CD8-positive, alpha-beta memory T cell (primary cell): ENCODE data around the gene VWA7. TPM values are rescaled to one million over a fixed set of nuclear protein-coding genes. Genes with fewer than 3 reads are reported as not detected.

Experiments
- CTCF ChIA-PET: fragments of 350-600 bp; sonication (Branson Sonifier 250); formaldehyde crosslinking; loops from one replicate; lab custom pipeline; 2021; ENCODE audit warnings: antibody characterized with exemption; lab: Charles Lee
- POLR2A ChIA-PET: fragments of 350-600 bp; sonication (Branson Sonifier 250); formaldehyde crosslinking; loops from one replicate; lab custom pipeline; 2021; ENCODE audit warnings: antibody characterized with exemption; lab: Charles Lee
- DNase-seq, 5 donors: peaks; one replicate each; pipeline versions ENCODE4 v3.0.0 to v3.0.0-alpha.2; 2020 to 2022; ENCODE audit warnings: mixed read lengths in 1 of 5
- H3K27ac ChIP-seq: one replicate; pipeline ENCODE4 v1.7.0; 2013; ENCODE audit warnings: low read depth, mild to moderate bottlenecking, low read length, moderate library complexity
- H3K27me3 ChIP-seq: 2 replicates; pipeline ENCODE4 v1.7.0; 2013; ENCODE audit warnings: low read length, mild to moderate bottlenecking; ENCODE audit not compliant: insufficient read depth, poor library complexity, severe bottlenecking
- H3K36me3 ChIP-seq: 2 replicates; pipeline ENCODE4 v1.7.0; 2013; ENCODE audit warnings: mild to moderate bottlenecking, low read length, moderate library complexity; ENCODE audit not compliant: insufficient read depth
- H3K4me1 ChIP-seq: 2 replicates; pipeline ENCODE4 v1.7.0; 2013; ENCODE audit warnings: mild to moderate bottlenecking, low read length, moderate library complexity; ENCODE audit not compliant: insufficient read depth
- H3K4me3 ChIP-seq: 2 replicates; pipeline ENCODE4 v1.7.0; 2013; ENCODE audit warnings: mild to moderate bottlenecking, low read length
- H3K9me3 ChIP-seq: 2 replicates; pipeline ENCODE4 v1.7.0; 2013; ENCODE audit warnings: mild to moderate bottlenecking, low read length
- H3K27ac Mint-ChIP-seq, 8 donors: one replicate each; pipeline ENCODE4 v1.8.0; 2020 to 2021; ENCODE audit warnings: mixed read lengths in 8 of 8, mild to moderate bottlenecking in 6 of 8, inconsistent platforms in 3 of 8, moderate library complexity in 3 of 8
- H3K27me3 Mint-ChIP-seq, 2 donors: one replicate each; pipeline ENCODE4 v1.8.0; 2020 to 2021; ENCODE audit warnings: mixed read lengths in 2 of 2, mild to moderate bottlenecking in 1 of 2, moderate library complexity in 1 of 2
- H3K36me3 Mint-ChIP-seq, 3 donors: one replicate each; pipeline ENCODE4 v1.8.0; 2020 to 2021; ENCODE audit warnings: mixed read lengths in 3 of 3, inconsistent platforms in 1 of 3, mild to moderate bottlenecking in 1 of 3
- H3K4me1 Mint-ChIP-seq, 3 donors: one replicate each; pipeline ENCODE4 v1.8.0; 2020 to 2021; ENCODE audit warnings: mixed read lengths in 3 of 3, inconsistent platforms in 1 of 3, mild to moderate bottlenecking in 1 of 3
- H3K4me3 Mint-ChIP-seq, 7 donors: one replicate each; pipeline ENCODE4 v1.8.0; 2020 to 2021; ENCODE audit warnings: mixed read lengths in 7 of 7, mild to moderate bottlenecking in 6 of 7, moderate library complexity in 4 of 7, inconsistent platforms in 2 of 7
- H3K9me3 Mint-ChIP-seq, 5 donors: one replicate each; pipeline ENCODE4 v1.8.0; 2020 to 2022; ENCODE audit warnings: mixed read lengths in 5 of 5, mild to moderate bottlenecking in 3 of 5, moderate library complexity in 2 of 5, inconsistent platforms in 1 of 5
- polyA plus RNA-seq: library from polyadenylated mRNA; unstranded; fragments of 300-500 nt; fragmentation: Illumina TruSeq; gene quantifications from one replicate; pipeline ENCODE4 v1.2.3, GENCODE V29; 2021
- total RNA-seq, 2 experiments: library from RNA; stranded (reverse); gene quantifications; one replicate each; pipeline ENCODE4 v1.2.3, GENCODE V29; 2021

VWA7 gene
- total and polyA plus RNA-seq, 3 experiments from 2014 or later, result 1.4 to 2.5 (median 1.7) TPM

- peaks cover 34% of the 10 kb centered on the region for H3K4me1 ChIP-seq
- no peaks in the 10 kb centered on the region for H3K27me3 ChIP-seq
- H3K27ac Mint-ChIP-seq, result peak overlapping the region in 5 of 8 donors; percentile 0 to 43 (median 19)
- peaks cover 0 to 23% (median 5%) of the 10 kb centered on the region in 3 donors for H3K36me3 Mint-ChIP-seq
- no peak overlapping the region for H3K4me3 ChIP-seq
- ChIA-PET CTCF (interaction anchor here (0.9 to 1.4 kb wide), 2 partner anchors 12 to 44 kb away, joined by 3 to 5 read pairs; no protein-coding TSS in a partner anchor), POLR2A (interaction anchor here (0.9 to 1.4 kb wide), 2 partner anchors 9 to 21 kb away, joined by 3 to 6 read pairs; no protein-coding TSS in a partner anchor)
- H3K9me3 Mint-ChIP-seq, result no peaks in the 10 kb centered on the region
- H3K36me3 ChIP-seq, result peaks cover 4% of the 10 kb centered on the region
- no peak overlapping the region for H3K27ac ChIP-seq
- peak overlapping the region in 1 of 7 donors; percentile 18 for H3K4me3 Mint-ChIP-seq
- no peak for DNase-seq
- no peaks in the 10 kb centered on the region for H3K27me3 Mint-ChIP-seq
- H3K4me1 Mint-ChIP-seq, result peaks cover 24 to 35% (median 28%) of the 10 kb centered on the region in 3 donors
- no peaks in the 10 kb centered on the region for H3K9me3 ChIP-seq
Measured at GRCh38 chr6:31725502-31726350, 51.4 kb downstream of the VWA7 start.

- H3K9me3 ChIP-seq, result no peaks in the 10 kb centered on the region
- no peak for DNase-seq
- no peaks in the 10 kb centered on the region for H3K9me3 Mint-ChIP-seq
- H3K4me3 ChIP-seq, result no peak overlapping the region
- H3K36me3 Mint-ChIP-seq, result peaks cover 0 to 10% (median 2%) of the 10 kb centered on the region in 3 donors
- CTCF ChIA-PET, result interaction anchor here (1.3 kb wide), 1 partner anchor 106 kb away, joined by 4 read pairs; no protein-coding TSS in a partner anchor
- no peaks in the 10 kb centered on the region for H3K27me3 Mint-ChIP-seq
- POLR2A ChIA-PET, result interaction anchor here (0.7 kb wide), 1 partner anchor 67 kb away, joined by 4 read pairs; no protein-coding TSS in a partner anchor
- peak overlapping the region in 2 of 8 donors; percentile 18 to 20 for H3K27ac Mint-ChIP-seq
- H3K36me3 ChIP-seq, result peaks cover 4% of the 10 kb centered on the region
- no peaks in the 10 kb centered on the region for H3K27me3 ChIP-seq
- H3K4me1 Mint-ChIP-seq, result peaks cover 15 to 21% (median 18%) of the 10 kb centered on the region in 3 donors
- no peak overlapping the region for H3K4me3 Mint-ChIP-seq
- no peak overlapping the region for H3K27ac ChIP-seq
- H3K4me1 ChIP-seq, result peaks cover 25% of the 10 kb centered on the region
Measured at GRCh38 chr6:31723980-31724691, 53.0 kb downstream of the VWA7 start.

- Histone ChIP-seq H3K27ac (no peak within 1 kb of the TSS), H3K9me3 (no peaks in the 10 kb centered on the region), H3K27me3 (no peaks in the 10 kb centered on the region), H3K4me1 (peaks cover 17% of the 10 kb centered on the region), H3K36me3 (peaks cover 4% of the 10 kb centered on the region), H3K4me3 (no peak within 1 kb of the TSS)
- H3K36me3 Mint-ChIP-seq, result peaks cover 0 to 10% (median 2%) of the 10 kb centered on the region in 3 donors
- ChIA-PET CTCF (interaction anchor here (0.9 to 1.3 kb wide), 5 partner anchors 16 to 172 kb away, joined by 3 to 4 read pairs (median 3); partner anchors contain the start of gene MSH5), POLR2A (interaction anchor here (0.6 to 0.7 kb wide), 2 partner anchors 112 to 146 kb away, joined by 3 to 4 read pairs; no protein-coding TSS in a partner anchor)
- no peak for DNase-seq
- H3K4me1 Mint-ChIP-seq, result peaks cover 10 to 15% (median 13%) of the 10 kb centered on the region in 3 donors
- H3K9me3 Mint-ChIP-seq, result no peaks in the 10 kb centered on the region
- no peak within 1 kb of the TSS for H3K4me3 Mint-ChIP-seq
- H3K27me3 Mint-ChIP-seq, result peaks cover 0 to 2% of the 10 kb centered on the region in 2 donors
- peak within 1 kb of the TSS in 3 of 8 donors; percentile 20 to 64 (median 46) for H3K27ac Mint-ChIP-seq
Measured at GRCh38 chr6:31723245-31723979, 53.7 kb downstream of the VWA7 start, which contains the start of gene MPIG6B. MPIG6B (plus strand) TSS chr6:31723373; CDS start chr6:31723384, 11 bp downstream.

GRCh38 chr6:31722173-31722572, 55.0 kb downstream of the VWA7 start:
- Mint-ChIP-seq H3K9me3 (no peaks in the 10 kb centered on the region), H3K36me3 (peaks cover 0 to 6% (median 2%) of the 10 kb centered on the region in 3 donors), H3K27ac (peak overlapping the region in 1 of 8 donors; percentile 47)

GRCh38 chr6:31721351-31722020, 55.6 kb downstream of the VWA7 start, which contains the start of gene LY6G6C:
LY6G6C (minus strand) TSS chr6:31721746; CDS start chr6:31721679, 67 bp downstream.
- Histone ChIP-seq H3K27ac (no peak within 1 kb of the TSS), H3K36me3 (no peaks in the 10 kb centered on the region), H3K4me3 (no peak within 1 kb of the TSS), H3K27me3 (no peaks in the 10 kb centered on the region), H3K9me3 (no peaks in the 10 kb centered on the region), H3K4me1 (peaks cover 4% of the 10 kb centered on the region)
- ChIA-PET CTCF (no interaction called here), POLR2A (no interaction called here)
- peak within 1 kb of the TSS in 1 of 7 donors; percentile 41 for H3K4me3 Mint-ChIP-seq
- H3K27me3 Mint-ChIP-seq, result peaks cover 0 to 2% of the 10 kb centered on the region in 2 donors
- peaks cover 4 to 9% (median 6%) of the 10 kb centered on the region in 3 donors for H3K4me1 Mint-ChIP-seq
- no peaks in the 10 kb centered on the region for H3K9me3 Mint-ChIP-seq
- DNase-seq, result peak in 1 of 5 donors; percentile 30
- H3K27ac Mint-ChIP-seq, result peak within 1 kb of the TSS in 1 of 8 donors; percentile 80
- peaks cover 0 to 5% (median 0%) of the 10 kb centered on the region in 3 donors for H3K36me3 Mint-ChIP-seq

More at GRCh38 chr6:31722173-31722572, 55.0 kb downstream of the VWA7 start:
- DNase-seq, result no peak
- ChIA-PET CTCF (no interaction called here), POLR2A (no interaction called here)
- H3K27me3 ChIP-seq, result no peaks in the 10 kb centered on the region
- peaks cover 0 to 2% of the 10 kb centered on the region in 2 donors for H3K27me3 Mint-ChIP-seq
- H3K4me3 Mint-ChIP-seq, result no peak overlapping the region
- peaks cover 7% of the 10 kb centered on the region for H3K4me1 ChIP-seq
- H3K4me1 Mint-ChIP-seq, result peaks cover 4 to 9% (median 6%) of the 10 kb centered on the region in 3 donors
- no peak overlapping the region for H3K27ac ChIP-seq
- no peaks in the 10 kb centered on the region for H3K9me3 ChIP-seq
- no peak overlapping the region for H3K4me3 ChIP-seq
- H3K36me3 ChIP-seq, result peaks cover under 1% of the 10 kb centered on the region

GRCh38 chr6:31720196-31720770, 56.8 kb downstream of the VWA7 start:
- Mint-ChIP-seq H3K4me1 (peaks cover 0 to 9% (median 2%) of the 10 kb centered on the region in 3 donors), H3K36me3 (no peaks in the 10 kb centered on the region), H3K4me3 (no peak overlapping the region), H3K9me3 (no peaks in the 10 kb centered on the region), H3K27ac (peak overlapping the region in 1 of 8 donors; percentile 38), H3K27me3 (peaks cover 0 to 2% of the 10 kb centered on the region in 2 donors)
- Histone ChIP-seq H3K27me3 (no peaks in the 10 kb centered on the region), H3K4me3 (no peak overlapping the region), H3K9me3 (no peaks in the 10 kb centered on the region), H3K4me1 (no peaks in the 10 kb centered on the region), H3K27ac (no peak overlapping the region), H3K36me3 (no peaks in the 10 kb centered on the region)
- DNase-seq, result no peak
- ChIA-PET POLR2A (no interaction called here), CTCF (interaction anchor here (0.9 kb wide), 1 partner anchor 140 kb away, joined by 3 read pairs; no protein-coding TSS in a partner anchor)
